Tibial nerve (tissue), 4 donors: ENCODE measurements around the gene IGLL1. TPM values are rescaled to one million over a fixed set of nuclear protein-coding genes. Genes with fewer than 3 reads are reported as not detected.
"Not testable (repeated sequence)": the region's sequence is repeated elsewhere in the genome, so short reads cannot be mapped to it uniquely, and the experiment has no call there.

Experiments
- DNase-seq, 2 donors: peaks; one replicate each; pipeline ENCODE4 v3.0.0-alpha.2; 2019; ENCODE audit warnings: low spot score in 2 of 2
- H3K27ac ChIP-seq, 4 donors: fragments of 200-600 bp; sonication (generic) in 3 of 4; one replicate each; pipeline ENCODE4 v1.5.1; 2017 to 2019; ENCODE audit warnings: mild to moderate bottlenecking in 1 of 4
- H3K27me3 ChIP-seq, 2 donors: fragments of 200-600 bp; sonication (generic) in 1 of 2; one replicate each; pipeline versions ENCODE4 v1.5.1 to v1.6.0; 2017 to 2019
- H3K36me3 ChIP-seq, 3 donors: fragments of 200-600 bp; sonication (generic); one replicate each; pipeline ENCODE4 v1.5.1; 2018 to 2019
- H3K4me1 ChIP-seq, 4 donors: fragments of 200-600 bp; sonication (generic) in 3 of 4; one replicate each; pipeline ENCODE4 v1.5.1; 2017 to 2019
- H3K4me3 ChIP-seq, 4 donors: fragments of 200-600 bp; sonication (generic) in 3 of 4; one replicate each; pipeline ENCODE4 v1.5.1; 2017 to 2019; ENCODE audit warnings: mild to moderate bottlenecking in 1 of 4, moderate library complexity in 1 of 4
- H3K9me3 ChIP-seq, 4 donors: fragments of 200-600 bp; sonication (generic) in 3 of 4; one replicate each; pipeline ENCODE4 v1.5.1; 2017 to 2019
- EP300 ChIP-seq, 2 donors: sonication (generic); formaldehyde crosslinking; IDR thresholded peaks; one replicate each; pipeline ENCODE4 v1.6.1; 2017; ENCODE audit warnings: antibody characterized with exemption in 2 of 2, mild to moderate bottlenecking in 1 of 2
- POLR2A ChIP-seq, 2 donors: fragments of 450-650 bp; IDR thresholded peaks; one replicate each; pipeline ENCODE4 v1.6.1; 2017; ENCODE audit warnings: antibody characterized with exemption in 2 of 2, mild to moderate bottlenecking in 2 of 2, moderate library complexity in 2 of 2
- WGBS, 2 donors: methylation state at CpG; one replicate each; pipeline ENCODE4 v1.1.5; 2018; 5-methylcytosine and 5-hydroxymethylcytosine counted together
- total RNA-seq, 4 donors: library from RNA; depleted of rRNA; stranded (reverse); fragments of >200 nt; gene quantifications; one replicate each; pipeline ENCODE4 v1.1.0, GENCODE V29; 2016
- TF ChIP-seq, protein P1 (sequence below), 5 experiments: fragments of 200-600 bp in 3 of 5; fragments of 450-650 bp in 2 of 5; sonication (generic) in 3 of 5; IDR thresholded peaks; one replicate each; pipeline ENCODE4 v1.5.1; 2016 to 2019; ENCODE audit warnings: antibody characterized with exemption in 5 of 5, mild to moderate bottlenecking in 3 of 5, moderate library complexity in 2 of 5

The IGLL1 gene
- total RNA-seq, 4 donors from 2014 or later = not detected

DNA sequence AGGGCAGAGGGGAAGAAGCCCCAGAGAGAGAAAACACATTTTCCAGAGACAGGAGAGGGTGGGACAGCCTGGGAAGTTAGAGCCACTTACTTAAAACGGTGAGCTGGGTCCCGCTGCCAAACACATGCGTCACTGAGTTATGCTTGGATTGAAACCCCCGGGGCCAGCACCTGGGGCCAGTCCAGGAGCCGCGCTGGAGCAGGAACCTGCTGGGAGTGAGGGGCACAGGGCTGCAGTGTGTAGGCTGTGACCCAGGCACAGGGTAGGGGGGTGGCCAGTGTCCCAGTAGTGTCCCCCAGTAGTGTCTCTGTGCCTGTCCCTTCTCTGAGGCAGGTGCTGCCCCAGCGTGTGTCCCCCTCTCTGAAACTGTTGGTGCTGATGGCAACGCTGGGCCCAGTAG lies 5.2 kb downstream of the IGLL1 start:
- Histone ChIP-seq H3K4me1 (no peaks in the 10 kb centered on the region), H3K4me3 (no peak overlapping the region), H3K27me3 (peaks cover 0 to 5% of the 10 kb centered on the region in 2 donors), H3K9me3 (no peaks in the 10 kb centered on the region), H3K27ac (no peak overlapping the region), H3K36me3 (no peaks in the 10 kb centered on the region)
- TF ChIP-seq, protein P1, sequence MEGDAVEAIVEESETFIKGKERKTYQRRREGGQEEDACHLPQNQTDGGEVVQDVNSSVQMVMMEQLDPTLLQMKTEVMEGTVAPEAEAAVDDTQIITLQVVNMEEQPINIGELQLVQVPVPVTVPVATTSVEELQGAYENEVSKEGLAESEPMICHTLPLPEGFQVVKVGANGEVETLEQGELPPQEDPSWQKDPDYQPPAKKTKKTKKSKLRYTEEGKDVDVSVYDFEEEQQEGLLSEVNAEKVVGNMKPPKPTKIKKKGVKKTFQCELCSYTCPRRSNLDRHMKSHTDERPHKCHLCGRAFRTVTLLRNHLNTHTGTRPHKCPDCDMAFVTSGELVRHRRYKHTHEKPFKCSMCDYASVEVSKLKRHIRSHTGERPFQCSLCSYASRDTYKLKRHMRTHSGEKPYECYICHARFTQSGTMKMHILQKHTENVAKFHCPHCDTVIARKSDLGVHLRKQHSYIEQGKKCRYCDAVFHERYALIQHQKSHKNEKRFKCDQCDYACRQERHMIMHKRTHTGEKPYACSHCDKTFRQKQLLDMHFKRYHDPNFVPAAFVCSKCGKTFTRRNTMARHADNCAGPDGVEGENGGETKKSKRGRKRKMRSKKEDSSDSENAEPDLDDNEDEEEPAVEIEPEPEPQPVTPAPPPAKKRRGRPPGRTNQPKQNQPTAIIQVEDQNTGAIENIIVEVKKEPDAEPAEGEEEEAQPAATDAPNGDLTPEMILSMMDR (IDR thresholded peaks at IDR 0.05) = no peak
- TF ChIP-seq EP300 (IDR thresholded peaks at IDR 0.05) = no peak
- no peak for TF ChIP-seq POLR2A (IDR thresholded peaks at IDR 0.05)
- DNase-seq = no peak
- WGBS, 2 donors = 61 to 67% methylated on average over 6 to 8 of the region's 8 CpGs

DNA sequence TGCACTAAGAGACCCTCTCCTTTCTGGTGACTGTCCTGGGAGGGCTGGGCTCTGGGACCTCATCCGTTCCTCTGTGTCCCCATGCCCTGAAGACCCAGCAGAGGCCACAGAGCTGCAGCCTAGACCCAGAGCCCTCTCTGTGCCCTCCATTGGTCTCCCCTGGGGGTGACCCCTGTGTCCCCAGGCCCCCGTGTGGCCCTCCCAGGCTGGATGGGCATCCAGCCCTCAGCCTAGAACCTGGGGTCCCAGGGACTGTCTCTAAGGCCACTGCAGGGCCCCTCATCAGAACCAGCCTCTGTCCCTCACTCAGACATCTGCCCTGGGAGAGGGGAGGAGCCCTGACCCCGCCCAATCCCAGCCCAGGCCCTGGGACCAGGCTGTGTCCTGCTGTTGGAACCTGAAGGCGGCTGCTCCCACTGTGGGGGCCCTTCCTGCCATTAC lies 5.7 kb downstream of the IGLL1 start:
- TF ChIP-seq EP300 (IDR thresholded peaks at IDR 0.05) (no peak), POLR2A (IDR thresholded peaks at IDR 0.05) (no peak)
- TF ChIP-seq, protein P1 (IDR thresholded peaks at IDR 0.05) = no peak
- 57 to 79% methylated on average over 2 to 3 of the region's 4 CpGs for WGBS, 2 donors

DNA sequence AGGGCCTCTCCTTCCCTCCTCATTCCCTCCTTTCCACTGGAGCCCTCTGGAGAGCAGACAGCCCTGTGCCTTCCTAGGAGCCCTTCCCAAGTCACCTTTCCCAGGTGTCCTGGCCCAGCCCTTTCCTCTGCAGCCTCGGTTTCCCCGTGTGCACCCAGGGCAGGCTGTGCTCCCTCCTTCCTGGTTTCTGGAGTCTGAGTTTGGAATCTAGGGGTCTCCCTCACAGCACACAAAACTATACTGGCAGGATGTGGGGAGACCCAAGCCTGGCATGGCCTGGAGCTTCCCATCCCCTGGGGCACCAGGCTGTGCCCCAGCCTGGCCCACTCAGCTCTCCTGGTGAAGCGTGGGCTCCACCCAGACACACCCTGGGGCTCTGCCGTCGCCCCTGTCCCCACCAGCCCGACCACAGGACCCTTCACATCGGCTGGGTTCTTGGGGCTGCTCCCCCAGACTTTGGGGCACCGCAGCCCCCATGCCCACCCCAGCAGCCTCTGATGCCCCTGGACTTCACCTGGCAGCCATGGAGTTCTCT lies 6.3 kb downstream of the IGLL1 start:
- H3K27me3 ChIP-seq, H3K36me3 ChIP-seq, H3K4me3 ChIP-seq, H3K27ac ChIP-seq, H3K9me3 ChIP-seq, H3K4me1 ChIP-seq, DNase-seq: not testable (repeated sequence)
- WGBS, 2 donors = 70 to 76% methylated on average over 5 to 8 of the region's 8 CpGs

More for the DNA sequence above, 5.7 kb downstream of the IGLL1 start:
- Histone ChIP-seq H3K27me3 (peaks cover 0 to 5% of the 10 kb centered on the region in 2 donors), H3K27ac (no peak overlapping the region), H3K36me3 (no peaks in the 10 kb centered on the region), H3K4me3 (no peak overlapping the region), H3K4me1 (no peaks in the 10 kb centered on the region), H3K9me3 (no peaks in the 10 kb centered on the region)
- DNase-seq = no peak

DNA sequence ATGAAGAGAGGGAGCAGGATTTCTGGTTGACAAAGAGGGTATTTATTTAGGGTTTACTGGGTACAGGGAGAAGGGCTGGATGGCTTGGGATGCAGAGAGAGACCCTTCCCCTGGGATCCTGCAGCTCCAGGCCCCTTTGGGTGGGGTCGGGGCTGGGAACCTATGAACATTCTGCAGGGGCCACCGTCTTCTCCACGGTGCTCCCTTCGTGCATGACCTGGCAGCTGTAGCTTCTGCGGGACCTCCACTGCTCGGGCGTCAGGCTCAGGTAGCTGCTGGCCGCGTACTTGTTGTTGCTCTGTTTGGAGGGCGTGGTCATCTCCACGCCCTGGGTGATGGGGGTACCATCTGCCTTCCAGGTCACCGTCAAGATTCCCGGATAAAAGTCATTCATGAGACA lies 7.0 kb downstream of the IGLL1 start:
- WGBS, 2 donors = 73 to 79% methylated on average over 13 of the region's 13 CpGs
- not testable (repeated sequence) for DNase-seq, H3K4me3 ChIP-seq, H3K27ac ChIP-seq, H3K36me3 ChIP-seq, H3K4me1 ChIP-seq, H3K27me3 ChIP-seq, H3K9me3 ChIP-seq

DNA sequence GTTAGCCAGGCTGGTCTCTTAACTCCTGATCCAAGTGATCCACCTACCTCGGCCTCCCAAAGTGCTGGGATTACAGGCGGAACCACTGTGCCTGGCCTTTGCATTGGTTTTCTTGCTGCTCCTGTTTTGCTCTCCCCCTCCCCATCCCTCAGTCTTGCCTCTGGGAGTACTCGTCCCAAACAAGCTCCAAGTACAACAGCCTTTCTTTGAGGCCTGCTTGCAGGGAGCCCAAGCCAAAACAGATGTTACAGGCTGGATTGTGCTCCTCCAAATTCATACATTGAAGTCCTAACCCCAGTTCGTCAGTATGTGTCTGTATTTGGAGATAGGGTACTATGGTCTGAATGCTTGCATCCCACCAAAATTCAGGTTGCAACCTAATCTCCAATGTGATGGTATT lies 8.6 kb downstream of the IGLL1 start:
- Histone ChIP-seq H3K27ac (no peak overlapping the region), H3K4me1 (peaks cover 0 to 5% (median 2%) of the 10 kb centered on the region in 4 donors), H3K27me3 (peaks cover 0 to 6% of the 10 kb centered on the region in 2 donors), H3K36me3 (no peaks in the 10 kb centered on the region), H3K9me3 (no peaks in the 10 kb centered on the region), H3K4me3 (no peak overlapping the region)
- WGBS, 2 donors = 66 to 69% methylated on average over 4 of the region's 4 CpGs
- TF ChIP-seq POLR2A (IDR thresholded peaks at IDR 0.05) (no peak), EP300 (IDR thresholded peaks at IDR 0.05) (no peak)
- TF ChIP-seq, protein P1 (IDR thresholded peaks at IDR 0.05) = no peak
- DNase-seq = no peak

DNA sequence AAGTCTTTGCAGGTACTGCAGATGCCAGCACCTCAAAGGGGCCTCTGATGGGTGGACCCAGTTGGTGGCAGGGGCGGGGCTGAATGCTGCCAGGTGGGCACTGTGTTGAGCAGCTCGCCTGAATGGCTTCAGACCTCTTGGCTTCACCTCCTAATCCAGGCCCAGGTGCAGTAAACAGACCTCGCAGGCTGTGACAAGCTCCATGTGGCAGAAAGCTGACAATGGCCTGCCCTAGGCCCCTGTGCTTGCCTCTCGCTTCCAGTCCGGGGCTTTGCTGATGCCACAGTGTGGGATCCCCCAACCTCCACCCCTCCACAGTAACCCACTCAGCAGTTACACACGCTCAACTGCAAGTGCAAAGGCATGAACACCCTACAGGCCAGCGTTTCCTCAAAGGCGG lies 9.4 kb downstream of the IGLL1 start:
- no peak for DNase-seq
- TF ChIP-seq POLR2A (IDR thresholded peaks at IDR 0.05) (no peak), EP300 (IDR thresholded peaks at IDR 0.05) (no peak)
- TF ChIP-seq, protein P1 (IDR thresholded peaks at IDR 0.05) = no peak
- Histone ChIP-seq H3K9me3 (no peaks in the 10 kb centered on the region), H3K27ac (no peak overlapping the region), H3K4me1 (peaks cover 0 to 13% (median 8%) of the 10 kb centered on the region in 4 donors), H3K4me3 (no peak overlapping the region), H3K36me3 (no peaks in the 10 kb centered on the region), H3K27me3 (peaks cover 0 to 13% of the 10 kb centered on the region in 2 donors)
- 86 to 90% methylated on average over 8 of the region's 8 CpGs for WGBS, 2 donors
